ENCODE data around the gene PHF13. TPM values are rescaled to one million over a fixed set of nuclear protein-coding genes. Genes with fewer than 3 reads are reported as not detected.

Gene PHF13
- total and polyA plus RNA-seq, 2 of the 4 experiments (the other 2 are of a cell fraction) = 7.3 to 9.8 TPM

- intact Hi-C loops (cut with micrococcal nuclease) (no loop called here), in situ Hi-C loops (cut with MboI; ENCODE audit: low sequenced_read_pairs) (no loop called here), dilution Hi-C loops (cut with HindIII; ENCODE audit: low sequenced_read_pairs, unreplicated experiment) (no loop called here)
- no peak for TF ChIP-seq RCOR1 (IDR thresholded peaks at IDR 0.05; ENCODE audit: insufficient replicate concordance, low read length)
- no peak for TF ChIP-seq SMC3 (IDR thresholded peaks at IDR 0.05; ENCODE audit: low read depth, low read length)
- TF ChIP-seq MAFK (IDR thresholded peaks at IDR 0.05; ENCODE audit: low read depth, low read length) = no peak
- TF ChIP-seq MXI1 (IDR thresholded peaks at IDR 0.05; ENCODE audit: borderline replicate concordance, low read depth, low read length) = no peak
- no peak for TF ChIP-seq CEBPB (IDR thresholded peaks at IDR 0.05; ENCODE audit: low read depth, low read length)
- TF ChIP-seq CHD1 (IDR thresholded peaks at IDR 0.05; ENCODE audit: low read depth, low read length) = no peak
- TF ChIP-seq CTCF (conservative IDR thresholded peaks at IDR 0.05; ENCODE audit: low read depth, low read length) = no peak
- TF ChIP-seq MAZ (IDR thresholded peaks at IDR 0.05; ENCODE audit: borderline replicate concordance, low read depth, low read length) = no peak
- no peak for TF ChIP-seq RFX5 (IDR thresholded peaks at IDR 0.05; ENCODE audit: low read depth, low read length)
- no peak for TF ChIP-seq USF2 (IDR thresholded peaks at IDR 0.05; ENCODE audit: low read depth, low read length)
- no peak for TF ChIP-seq ELK1 (IDR thresholded peaks at IDR 0.05; ENCODE audit: borderline replicate concordance, low read depth, low read length)
- no peak for TF ChIP-seq POLR2A (IDR thresholded peaks at IDR 0.05; ENCODE audit: low read depth, low read length)
- TF ChIP-seq NFE2L2 (IDR thresholded peaks at IDR 0.05; ENCODE audit: low read depth, low read length) = no peak
- TF ChIP-seq FOS (IDR thresholded peaks at IDR 0.05; ENCODE audit: low read depth, low read length) = no peak
- TF ChIP-seq BHLHE40 (IDR thresholded peaks at IDR 0.05; ENCODE audit: low read depth, low read length) = no peak
- Histone ChIP-seq H3K4ac (ENCODE audit: low read depth, low read length) (no peak overlapping the region), H2BK20ac (ENCODE audit: low read depth, low read length) (no peak overlapping the region), H2AK9ac (replicated peaks; ENCODE audit: low read depth, low read length, poor library complexity) (no peak overlapping the region), H4K5ac (ENCODE audit: low read depth, low read length) (no peak overlapping the region), H3K23ac (ENCODE audit: low read depth, low read length) (no peak overlapping the region), H3K18ac (ENCODE audit: low read depth, low read length) (no peak overlapping the region), H4K20me1 (ENCODE audit: insufficient read depth, low read length) (peaks cover 56% of the 10 kb centered on the region), H3K56ac (ENCODE audit: extremely low read depth, insufficient read depth, low read length) (no peak overlapping the region), H4K91ac (ENCODE audit: insufficient read depth, low read depth, low read length) (no peak overlapping the region), H2AK5ac (ENCODE audit: low read depth, low read length) (no peak overlapping the region), H3K4me2 (ENCODE audit: low read depth, low read length) (no peak overlapping the region), H3K4me3 (ENCODE audit: insufficient read depth, low read depth, low read length) (no peak overlapping the region), H3K9ac (ENCODE audit: low read depth, low read length) (no peak overlapping the region), H3K9me3 (ENCODE audit: control insufficient read depth, insufficient read depth, low read length) (no peaks in the 10 kb centered on the region), H3K27ac (ENCODE audit: insufficient read depth, low read length) (no peak overlapping the region), H2BK5ac (ENCODE audit: low read depth, low read length, poor library complexity, severe bottlenecking) (no peak overlapping the region), H2BK120ac (ENCODE audit: low read depth, low read length) (no peak overlapping the region), H3K36me3 (ENCODE audit: control insufficient read depth, insufficient read depth, low read length) (peaks cover 53% of the 10 kb centered on the region), H2AFZ (replicated peaks; ENCODE audit: low read length, poor library complexity) (no peak overlapping the region), H2BK15ac (ENCODE audit: low read depth, low read length) (no peak overlapping the region), H3K4me1 (ENCODE audit: control insufficient read depth, insufficient read depth, low read length) (peaks cover 6% of the 10 kb centered on the region), H4K8ac (ENCODE audit: low read depth in 2 of 2, low read length in 2 of 2) (no peak overlapping the region), H3K9me1 (ENCODE audit: insufficient read depth, low read length) (peaks cover 4% of the 10 kb centered on the region), H3K14ac (replicated peaks; ENCODE audit: low read depth, low read length) (no peak overlapping the region), H3K27me3 (ENCODE audit: control insufficient read depth, insufficient read depth, low read length) (no peaks in the 10 kb centered on the region), H3K79me1 (ENCODE audit: low read depth in 1 of 2, low read length in 2 of 2) (peaks cover 38 to 85% of the 10 kb centered on the region in 2 experiments)
- ATAC-seq (ENCODE audit: low read depth) (no peak), DNase-seq (no peak)
- CTCF ChIA-PET = no interaction called here
- no TSS peak for BruUV-seq (replicated peaks)
- 82% methylated on average over 6 of the region's 14 CpGs; no CpG with 5 or more reads in 1 of the 2 experiments for WGBS, 2 experiments (ENCODE audit: extremely low coverage in 2 of 2, insufficient read length in 1 of 2)
- POLR2A ChIA-PET (ENCODE audit: unreplicated experiment) = no interaction called here
Measured at GRCh38 chr1:6623269-6623965, 9.9 kb downstream of the PHF13 start.
